GM23338 (cell line): ENCODE data around the gene ZNF429.

ENCODE experiments used
- CREB1 ChIP-seq: fragments of 250-450 bp; sonication (Bioruptor Pico); IDR thresholded peaks from 2 replicates; pipeline ENCODE4 v1.5.0; 2020; ENCODE audit warnings: low read depth, mild to moderate bottlenecking, moderate library complexity
- CTCF ChIP-seq, 2 experiments: fragments of 200-600 bp in 1 of 2; sonication (generic) in 1 of 2; conservative IDR thresholded peaks; 2 replicates each; pipeline versions ENCODE4 v1.5.1 to v1.6.1; 2016 to 2017; ENCODE audit warnings: antibody characterized with exemption in 2 of 2, low read depth in 2 of 2, mild to moderate bottlenecking in 2 of 2, moderate library complexity in 1 of 2
- ETS1 ChIP-seq: IDR thresholded peaks from 2 replicates; pipeline ENCODE4 v1.6.1; 2016; ENCODE audit warnings: antibody characterized with exemption
- EZH2 ChIP-seq: fragments of 200-600 bp; sonication (generic); IDR thresholded peaks from one replicate; pipeline ENCODE4 v1.8.0; 2017; ENCODE audit warnings: antibody characterized with exemption, mild to moderate bottlenecking, low read depth; ENCODE audit not compliant: unreplicated experiment
- EZH2phosphoT487 ChIP-seq: fragments of 200-600 bp; sonication (generic); IDR thresholded peaks from one replicate; pipeline ENCODE4 v1.8.1; 2018; ENCODE audit warnings: antibody characterized with exemption; ENCODE audit not compliant: unreplicated experiment
- JUNB ChIP-seq: IDR thresholded peaks from one replicate; pipeline ENCODE4 v1.6.1; 2016; ENCODE audit warnings: antibody characterized with exemption; ENCODE audit not compliant: unreplicated experiment
- POLR2AphosphoS5 ChIP-seq: IDR thresholded peaks from 2 replicates; pipeline ENCODE4 v1.6.1; 2016; ENCODE audit warnings: antibody characterized with exemption, low read depth
- ZNF114 ChIP-seq: fragments of 250-450 bp; sonication (Bioruptor Pico); IDR thresholded peaks from 2 replicates; pipeline ENCODE4 v1.5.0; 2020; ENCODE audit warnings: mild to moderate bottlenecking, moderate library complexity
- ZNF331 ChIP-seq: fragments of 250-450 bp; sonication (Bioruptor Pico); IDR thresholded peaks from 2 replicates; pipeline ENCODE4 v1.5.0; 2020; ENCODE audit warnings: low read depth, mild to moderate bottlenecking, moderate library complexity
- TF ChIP-seq, protein P1 (sequence below): IDR thresholded peaks from one replicate; pipeline ENCODE4 v1.6.1; 2018; ENCODE audit warnings: antibody characterized with exemption; ENCODE audit not compliant: unreplicated experiment

DNA sequence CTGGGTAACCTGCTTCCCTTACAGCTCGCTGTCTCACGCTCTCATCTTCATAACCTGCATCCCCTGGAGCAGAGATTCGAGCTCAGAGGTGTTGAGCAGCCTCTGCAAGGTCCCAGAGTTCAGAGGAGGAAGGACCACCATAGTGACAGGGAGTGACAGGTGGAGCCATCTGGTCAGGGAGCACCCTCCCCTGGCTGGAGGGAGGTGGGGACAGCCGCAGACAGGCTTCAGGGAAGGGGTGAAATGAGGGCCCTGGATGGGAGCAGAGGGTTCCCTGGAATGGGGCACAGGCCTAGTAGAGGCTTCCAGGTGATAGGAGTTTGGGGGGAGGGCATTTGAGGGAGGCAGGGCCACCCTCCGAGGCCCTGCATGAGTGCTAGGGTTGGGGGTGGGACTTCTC lies 82.1 kb downstream of the ZNF429 start:
- TF ChIP-seq EZH2phosphoT487 (no peak), POLR2AphosphoS5 (no peak), CTCF (conservative IDR thresholded peaks at IDR 0.05; ENCODE audit: low read depth in 2 of 2) (no peak), EZH2 (no peak), ETS1 (no peak), ZNF331 (CRISPR knock-in tag) (no peak), CREB1 (no peak), JUNB (no peak), ZNF114 (CRISPR knock-in tag) (no peak)
- TF ChIP-seq, protein P1, sequence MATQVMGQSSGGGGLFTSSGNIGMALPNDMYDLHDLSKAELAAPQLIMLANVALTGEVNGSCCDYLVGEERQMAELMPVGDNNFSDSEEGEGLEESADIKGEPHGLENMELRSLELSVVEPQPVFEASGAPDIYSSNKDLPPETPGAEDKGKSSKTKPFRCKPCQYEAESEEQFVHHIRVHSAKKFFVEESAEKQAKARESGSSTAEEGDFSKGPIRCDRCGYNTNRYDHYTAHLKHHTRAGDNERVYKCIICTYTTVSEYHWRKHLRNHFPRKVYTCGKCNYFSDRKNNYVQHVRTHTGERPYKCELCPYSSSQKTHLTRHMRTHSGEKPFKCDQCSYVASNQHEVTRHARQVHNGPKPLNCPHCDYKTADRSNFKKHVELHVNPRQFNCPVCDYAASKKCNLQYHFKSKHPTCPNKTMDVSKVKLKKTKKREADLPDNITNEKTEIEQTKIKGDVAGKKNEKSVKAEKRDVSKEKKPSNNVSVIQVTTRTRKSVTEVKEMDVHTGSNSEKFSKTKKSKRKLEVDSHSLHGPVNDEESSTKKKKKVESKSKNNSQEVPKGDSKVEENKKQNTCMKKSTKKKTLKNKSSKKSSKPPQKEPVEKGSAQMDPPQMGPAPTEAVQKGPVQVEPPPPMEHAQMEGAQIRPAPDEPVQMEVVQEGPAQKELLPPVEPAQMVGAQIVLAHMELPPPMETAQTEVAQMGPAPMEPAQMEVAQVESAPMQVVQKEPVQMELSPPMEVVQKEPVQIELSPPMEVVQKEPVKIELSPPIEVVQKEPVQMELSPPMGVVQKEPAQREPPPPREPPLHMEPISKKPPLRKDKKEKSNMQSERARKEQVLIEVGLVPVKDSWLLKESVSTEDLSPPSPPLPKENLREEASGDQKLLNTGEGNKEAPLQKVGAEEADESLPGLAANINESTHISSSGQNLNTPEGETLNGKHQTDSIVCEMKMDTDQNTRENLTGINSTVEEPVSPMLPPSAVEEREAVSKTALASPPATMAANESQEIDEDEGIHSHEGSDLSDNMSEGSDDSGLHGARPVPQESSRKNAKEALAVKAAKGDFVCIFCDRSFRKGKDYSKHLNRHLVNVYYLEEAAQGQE: no peak
